H9 (cell line): ENCODE measurements around the gene HPCAL1. TPM values are rescaled to one million over a fixed set of nuclear protein-coding genes. Genes with fewer than 3 reads are reported as not detected.

Source experiments
- DNase-seq: peaks from one replicate; pipeline ENCODE4 v3.0.0-alpha.2; 2017
- H2AFZ ChIP-seq: one replicate; pipeline ENCODE4 v1.6.1; 2013; ENCODE audit warnings: mild to moderate bottlenecking, low read length, control low read depth, moderate library complexity
- H2AK5ac ChIP-seq: 2 replicates; pipeline ENCODE4 v1.6.1; 2013; ENCODE audit warnings: low read length, control low read depth, mixed read lengths; ENCODE audit not compliant: insufficient read length
- H2BK120ac ChIP-seq: one replicate; pipeline ENCODE4 v1.6.1; 2013; ENCODE audit warnings: low read depth, mild to moderate bottlenecking, low read length, control low read depth, inconsistent platforms; ENCODE audit not compliant: poor library complexity, severe bottlenecking
- H2BK12ac ChIP-seq: 2 replicates; pipeline ENCODE4 v1.6.1; 2013; ENCODE audit warnings: low read length, control low read depth, mixed read lengths, low read depth; ENCODE audit not compliant: insufficient read length
- H2BK15ac ChIP-seq: 2 replicates; pipeline ENCODE4 v1.6.1; 2013; ENCODE audit warnings: low read depth, low read length, control low read depth
- H2BK20ac ChIP-seq: one replicate; pipeline ENCODE4 v1.6.1; 2013; ENCODE audit warnings: low read depth, mild to moderate bottlenecking, low read length, control low read depth, inconsistent platforms; ENCODE audit not compliant: poor library complexity, severe bottlenecking
- H2BK5ac ChIP-seq: 2 replicates; pipeline ENCODE4 v1.6.1; 2013; ENCODE audit warnings: low read length, control low read depth, mixed read lengths; ENCODE audit not compliant: insufficient read length
- H3K14ac ChIP-seq: 2 replicates; pipeline ENCODE4 v1.6.1; 2013; ENCODE audit warnings: low read length, control low read depth; ENCODE audit not compliant: insufficient read depth
- H3K18ac ChIP-seq: 2 replicates; pipeline ENCODE4 v1.6.1; 2013; ENCODE audit warnings: low read depth, mild to moderate bottlenecking, mixed read lengths, low read length, control low read depth; ENCODE audit not compliant: insufficient read length
- H3K23ac ChIP-seq: 2 replicates; pipeline ENCODE4 v1.6.1; 2013; ENCODE audit warnings: low read length, control low read depth, mixed read lengths, low read depth; ENCODE audit not compliant: insufficient read length
- H3K23me2 ChIP-seq: 2 replicates; pipeline ENCODE4 v1.6.1; 2013; ENCODE audit warnings: low read depth, mild to moderate bottlenecking, mixed read lengths, low read length, control low read depth; ENCODE audit not compliant: insufficient read length, poor library complexity, severe bottlenecking
- H3K27ac ChIP-seq: 2 replicates; pipeline ENCODE4 v1.5.1; 2013; ENCODE audit warnings: low read length, control low read depth, mixed read lengths, low read depth; ENCODE audit not compliant: insufficient read length
- H3K27me3 ChIP-seq: 2 replicates; pipeline ENCODE4 v1.6.1; 2013; ENCODE audit warnings: low read length, control low read depth, inconsistent platforms; ENCODE audit not compliant: insufficient read depth
- H3K4ac ChIP-seq: 2 replicates; pipeline ENCODE4 v1.6.1; 2013; ENCODE audit warnings: low read depth, mild to moderate bottlenecking, control low read depth, inconsistent platforms, low read length, moderate library complexity
- H3K4me1 ChIP-seq: 2 replicates; pipeline ENCODE4 v1.6.1; 2013; ENCODE audit warnings: low read length, control low read depth, inconsistent platforms; ENCODE audit not compliant: insufficient read depth
- H3K4me2 ChIP-seq: 2 replicates; pipeline ENCODE4 v1.6.1; 2013; ENCODE audit warnings: low read length, control low read depth, mixed read lengths; ENCODE audit not compliant: insufficient read length, insufficient read depth
- H3K56ac ChIP-seq: 2 replicates; pipeline ENCODE4 v1.6.1; 2013; ENCODE audit warnings: low read depth, mild to moderate bottlenecking, mixed read lengths, low read length, control low read depth; ENCODE audit not compliant: insufficient read length
- H3K79me1 ChIP-seq: 2 replicates; pipeline ENCODE4 v1.6.1; 2013; ENCODE audit warnings: low read depth, mild to moderate bottlenecking, moderate library complexity, low read length, control low read depth, inconsistent platforms; ENCODE audit not compliant: insufficient read depth, poor library complexity, severe bottlenecking
- H3K79me2 ChIP-seq: 2 replicates; pipeline ENCODE4 v1.6.1; 2013; ENCODE audit warnings: low read length, control low read depth, inconsistent platforms; ENCODE audit not compliant: insufficient read depth
- H3K9ac ChIP-seq: 2 replicates; pipeline ENCODE4 v1.6.1; 2013; ENCODE audit warnings: low read length, control low read depth, mixed read lengths; ENCODE audit not compliant: insufficient read length; ENCODE audit errors: extremely low read depth
- H3K9me3 ChIP-seq: one replicate; pipeline ENCODE4 v1.6.1; 2013; ENCODE audit warnings: low read depth, low read length, inconsistent platforms; ENCODE audit not compliant: control insufficient read depth
- H3T11ph ChIP-seq: one replicate; pipeline ENCODE4 v1.6.1; 2013; ENCODE audit warnings: mild to moderate bottlenecking, low read length, control low read depth, inconsistent platforms
- H4K20me1 ChIP-seq: one replicate; pipeline ENCODE4 v1.6.1; 2013; ENCODE audit not compliant: control insufficient read depth, insufficient read length, insufficient read depth
- H4K5ac ChIP-seq: 2 replicates; pipeline ENCODE4 v1.6.1; 2013; ENCODE audit warnings: low read depth, mild to moderate bottlenecking, mixed read lengths, low read length, control low read depth; ENCODE audit not compliant: insufficient read length
- H4K8ac ChIP-seq: replicated peaks from 2 replicates; pipeline ENCODE4 v1.6.1; 2013; ENCODE audit warnings: low read length, control low read depth, mixed read lengths, low read depth; ENCODE audit not compliant: insufficient read length
- H4K91ac ChIP-seq: 2 replicates; pipeline ENCODE4 v1.6.1; 2013; ENCODE audit warnings: low read depth, mild to moderate bottlenecking, moderate library complexity, mixed read lengths, low read length, control low read depth; ENCODE audit not compliant: insufficient read length
- H3K27ac Mint-ChIP-seq, 3 experiments: 2 replicates in 2 of 3; 3 replicates in 1 of 3; pipeline ENCODE4 v1.8.0; 2020 to 2021; ENCODE audit warnings: mixed read lengths in 3 of 3, mild to moderate bottlenecking in 1 of 3, moderate library complexity in 1 of 3
- H3K27me3 Mint-ChIP-seq: 2 replicates; pipeline ENCODE4 v1.8.0; 2021; ENCODE audit warnings: low read depth, mild to moderate bottlenecking, moderate library complexity, mixed read lengths
- H3K36me3 Mint-ChIP-seq, 3 experiments: 2 replicates in 2 of 3; 3 replicates in 1 of 3; pipeline ENCODE4 v1.8.0; 2020 to 2021; ENCODE audit warnings: low read depth in 3 of 3, mixed read lengths in 3 of 3; ENCODE audit not compliant: insufficient read depth in 1 of 3
- H3K4me1 Mint-ChIP-seq, 2 experiments: 2 replicates each; pipeline ENCODE4 v1.8.0; 2020; ENCODE audit warnings: mixed read lengths in 2 of 2
- H3K4me3 Mint-ChIP-seq, 2 experiments: 2 replicates in 1 of 2; 3 replicates in 1 of 2; pipeline ENCODE4 v1.8.0; 2020 to 2021; ENCODE audit warnings: mild to moderate bottlenecking in 2 of 2, mixed read lengths in 2 of 2, moderate library complexity in 1 of 2
- H3K9me3 Mint-ChIP-seq, 2 experiments: 2 replicates in 1 of 2; 3 replicates in 1 of 2; pipeline ENCODE4 v1.8.0; 2020; ENCODE audit warnings: mild to moderate bottlenecking in 2 of 2, mixed read lengths in 2 of 2, moderate library complexity in 1 of 2
- CTCF ChIP-seq: fragments of 200-600 bp; sonication (generic); conservative IDR thresholded peaks from 3 replicates; pipeline ENCODE4 v1.8.0; 2021; ENCODE audit warnings: antibody characterized with exemption, mild to moderate bottlenecking
- WGBS: extraction: QIAGEN DNeasy Blood & Tissue Kit; methylation state at CpG from one replicate; pipeline ENCODE4 v1.1.7; 2013; ENCODE audit warnings: missing lambda C conversion rate, low lambda C conversion rate, mixed read lengths; ENCODE audit not compliant: insufficient read length; ENCODE audit errors: extremely low coverage; 5-methylcytosine and 5-hydroxymethylcytosine counted together
- total RNA-seq: library from RNA; stranded (reverse); gene quantifications from 2 replicates; pipeline ENCODE4 v1.2.1, GENCODE V29; 2021

Gene HPCAL1
- total RNA-seq, 1 experiment from 2014 or later = 4.7 TPM

- Histone ChIP-seq H2BK5ac (no peak overlapping the region), H2BK20ac (no peak overlapping the region), H3K9me3 (no peaks in the 10 kb centered on the region), H2AK5ac (no peak overlapping the region), H3K23ac (no peak overlapping the region), H4K5ac (no peak overlapping the region), H2AFZ (no peak overlapping the region), H2BK15ac (no peak overlapping the region), H3K27ac (no peak overlapping the region), H3K4me1 (peaks cover 13% of the 10 kb centered on the region; the same call in 1 of the 2 replicates), H2BK12ac (no peak overlapping the region), H3K18ac (no peak overlapping the region), H3K79me1 (no peaks in the 10 kb centered on the region), H3K14ac (no peak overlapping the region), H3T11ph (no peak overlapping the region), H3K27me3 (no peaks in the 10 kb centered on the region), H3K79me2 (no peaks in the 10 kb centered on the region), H3K23me2 (no peaks in the 10 kb centered on the region), H3K9ac (no peak overlapping the region), H4K91ac (no peak overlapping the region), H4K20me1 (no peaks in the 10 kb centered on the region), H3K56ac (no peak overlapping the region), H2BK120ac (no peak overlapping the region), H3K4me2 (peak overlapping the region; percentile 4), H4K8ac (no peak overlapping the region), H3K4ac (no peak overlapping the region)
- peak; percentile 58 for DNase-seq
- no peak for TF ChIP-seq CTCF
- no peaks in the 10 kb centered on the region for H3K36me3 Mint-ChIP-seq
- no CpG with 5 or more reads among the region's 18 CpGs for WGBS
- no peak overlapping the region; a peak in 1 of 7 replicates for H3K27ac Mint-ChIP-seq
- no peaks in the 10 kb centered on the region for H3K9me3 Mint-ChIP-seq
- H3K4me3 Mint-ChIP-seq = no peak overlapping the region; a peak in 1 of 5 replicates
- H3K4me1 Mint-ChIP-seq = peaks cover 36 to 52% of the 10 kb centered on the region in 2 experiments
- H3K27me3 Mint-ChIP-seq = no peaks in the 10 kb centered on the region
Measured at GRCh38 chr2:10382354-10383061, 79.8 kb downstream of the HPCAL1 start.
